ENCODE results near the gene RIN1. TPM values are rescaled to one million over a fixed set of nuclear protein-coding genes. Genes with fewer than 3 reads are reported as not detected.

RIN1 gene
- total and polyA plus RNA-seq, 2 of the 13 experiments (the other 11 are each of a cell fraction or from before 2014, with no cell fraction given) = 2.4 to 4.1 TPM

- TF ChIP-seq ZNF274 (CRISPR knock-in tag; IDR thresholded peaks at IDR 0.05) (no peak), ZNF18 (CRISPR knock-in tag; IDR thresholded peaks at IDR 0.05; ENCODE audit: insufficient replicate concordance) (peak; percentile 23), ZNF343 (CRISPR knock-in tag; IDR thresholded peaks at IDR 0.05) (no peak), ZNF563 (CRISPR knock-in tag; IDR thresholded peaks at IDR 0.05) (no peak; the same call in none of the 2 replicates), JUN (CRISPR knock-in tag; IDR thresholded peaks at IDR 0.05) (peak; percentile 65), ZNF33A (CRISPR knock-in tag; IDR thresholded peaks at IDR 0.05; ENCODE audit: borderline replicate concordance) (no peak), NRL (CRISPR knock-in tag; IDR thresholded peaks at IDR 0.05; ENCODE audit: borderline replicate concordance) (no peak), ZNF143 (CRISPR knock-in tag; IDR thresholded peaks at IDR 0.05) (peak; percentile 13; the same call in 1 of the 2 replicates), NFATC3 (CRISPR knock-in tag; IDR thresholded peaks at IDR 0.05) (no peak; the same call in 1 of the 2 replicates), RARA (CRISPR knock-in tag; IDR thresholded peaks at IDR 0.05) (no peak), ZBTB42 (CRISPR knock-in tag; IDR thresholded peaks at IDR 0.05) (no peak), ZNF83 (CRISPR knock-in tag; IDR thresholded peaks at IDR 0.05; ENCODE audit: borderline replicate concordance) (no peak; the same call in 1 of the 2 replicates), FOXC1 (CRISPR knock-in tag; IDR thresholded peaks at IDR 0.05; ENCODE audit: borderline replicate concordance) (no peak), ZNF296 (CRISPR knock-in tag; conservative IDR thresholded peaks at IDR 0.05) (no peak), ZNF367 (CRISPR knock-in tag; IDR thresholded peaks at IDR 0.05; ENCODE audit: borderline replicate concordance) (no peak; the same call in 1 of the 2 replicates), HOXD1 (CRISPR knock-in tag; IDR thresholded peaks at IDR 0.05) (no peak), ZNF713 (CRISPR knock-in tag; IDR thresholded peaks at IDR 0.05) (no peak), HNRNPUL1 (IDR thresholded peaks at IDR 0.05; ENCODE audit: low read depth, low read length) (no peak), CSRNP2 (CRISPR knock-in tag; conservative IDR thresholded peaks at IDR 0.05; ENCODE audit: low read depth) (no peak), STAT5B (CRISPR knock-in tag; IDR thresholded peaks at IDR 0.05) (no peak), ZNF883 (CRISPR knock-in tag; IDR thresholded peaks at IDR 0.05; ENCODE audit: not compliant biosample characterization) (no peak), DMAP1 (CRISPR knock-in tag; IDR thresholded peaks at IDR 0.05) (peak; percentile 93), HBP1 (CRISPR knock-in tag; IDR thresholded peaks at IDR 0.05; ENCODE audit: low read depth) (no peak), MNT (IDR thresholded peaks at IDR 0.05) (peak; percentile 2; the same call in 1 of the 2 replicates), HDAC1 (CRISPR knock-in tag; IDR thresholded peaks at IDR 0.05) (no peak; the same call in 1 of the 2 replicates)
Observed at GRCh38 chr11:66288671-66289547, 47.3 kb downstream of the RIN1 start, which contains the start of gene YIF1A (continued).

Data from HepG2 (cell line).